Neural cell (in vitro differentiated cells): Measurements from ENCODE around the gene TXNIP.

ENCODE experiments used
- EP300 ChIP-seq: fragments of 450-650 bp; conservative IDR thresholded peaks from 2 replicates; pipeline ENCODE4 v1.6.1; 2014; ENCODE audit warnings: antibody characterized with exemption, mild to moderate bottlenecking, moderate library complexity; ENCODE audit not compliant: poor library complexity, severe bottlenecking
- EZH2 ChIP-seq: fragments of 200-600, 300-800 bp; shearing (Covaris generic), sonication (generic); IDR thresholded peaks from 2 replicates; pipeline ENCODE4 v1.6.1; 2014; ENCODE audit warnings: antibody characterized with exemption, low read length, borderline replicate concordance, mild to moderate bottlenecking; ENCODE audit not compliant: insufficient read depth, poor library complexity, severe bottlenecking
- MXI1 ChIP-seq: fragments of 450-650 bp; conservative IDR thresholded peaks from 2 replicates; pipeline ENCODE4 v1.6.1; 2014; ENCODE audit warnings: antibody characterized with exemption, mild to moderate bottlenecking; ENCODE audit not compliant: poor library complexity, severe bottlenecking
- POLR2AphosphoS5 ChIP-seq: IDR thresholded peaks from 2 replicates; pipeline ENCODE4 v1.6.1; 2012
- RAD21 ChIP-seq: fragments of 450-650 bp; conservative IDR thresholded peaks from 2 replicates; pipeline ENCODE4 v1.6.1; 2014; ENCODE audit warnings: antibody characterized with exemption, mild to moderate bottlenecking, moderate library complexity
- REST ChIP-seq: IDR thresholded peaks from 2 replicates; pipeline ENCODE4 v1.6.1; 2012; ENCODE audit warnings: borderline replicate concordance
- SMC3 ChIP-seq: fragments of 450-650 bp; conservative IDR thresholded peaks from 2 replicates; pipeline ENCODE4 v1.6.1; 2014; ENCODE audit warnings: antibody characterized with exemption, mild to moderate bottlenecking, moderate library complexity; ENCODE audit not compliant: poor library complexity
- TAF1 ChIP-seq: IDR thresholded peaks from 2 replicates; pipeline ENCODE4 v1.6.1; 2012; ENCODE audit warnings: low read depth
- TF ChIP-seq, protein P1 (sequence below): fragments of 450-650 bp; IDR thresholded peaks from 2 replicates; pipeline ENCODE4 v1.5.1; 2014; ENCODE audit warnings: antibody characterized with exemption, mild to moderate bottlenecking, moderate library complexity; ENCODE audit not compliant: poor library complexity, severe bottlenecking

DNA sequence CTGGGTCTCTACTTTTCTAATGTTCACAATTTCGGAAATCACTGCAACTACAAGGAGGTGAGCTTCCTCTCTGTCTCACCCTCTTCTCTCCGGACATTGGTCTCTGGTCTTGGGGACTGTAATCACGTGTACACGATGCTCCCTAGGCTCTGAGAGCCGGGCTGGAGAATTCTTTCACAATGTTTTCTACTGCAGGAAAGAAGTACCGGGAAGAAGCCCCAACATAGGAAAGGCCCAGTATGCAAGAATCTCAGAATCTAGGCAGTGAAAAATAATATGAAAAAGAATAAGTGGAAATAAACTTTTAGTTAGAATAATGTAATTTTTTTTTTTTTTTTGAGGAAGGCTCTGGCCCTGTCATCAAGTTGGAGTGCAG lies 38.7 kb upstream of the TXNIP start:
- TF ChIP-seq POLR2AphosphoS5, result no peak
- no peak for TF ChIP-seq EZH2
- TF ChIP-seq, protein P1, sequence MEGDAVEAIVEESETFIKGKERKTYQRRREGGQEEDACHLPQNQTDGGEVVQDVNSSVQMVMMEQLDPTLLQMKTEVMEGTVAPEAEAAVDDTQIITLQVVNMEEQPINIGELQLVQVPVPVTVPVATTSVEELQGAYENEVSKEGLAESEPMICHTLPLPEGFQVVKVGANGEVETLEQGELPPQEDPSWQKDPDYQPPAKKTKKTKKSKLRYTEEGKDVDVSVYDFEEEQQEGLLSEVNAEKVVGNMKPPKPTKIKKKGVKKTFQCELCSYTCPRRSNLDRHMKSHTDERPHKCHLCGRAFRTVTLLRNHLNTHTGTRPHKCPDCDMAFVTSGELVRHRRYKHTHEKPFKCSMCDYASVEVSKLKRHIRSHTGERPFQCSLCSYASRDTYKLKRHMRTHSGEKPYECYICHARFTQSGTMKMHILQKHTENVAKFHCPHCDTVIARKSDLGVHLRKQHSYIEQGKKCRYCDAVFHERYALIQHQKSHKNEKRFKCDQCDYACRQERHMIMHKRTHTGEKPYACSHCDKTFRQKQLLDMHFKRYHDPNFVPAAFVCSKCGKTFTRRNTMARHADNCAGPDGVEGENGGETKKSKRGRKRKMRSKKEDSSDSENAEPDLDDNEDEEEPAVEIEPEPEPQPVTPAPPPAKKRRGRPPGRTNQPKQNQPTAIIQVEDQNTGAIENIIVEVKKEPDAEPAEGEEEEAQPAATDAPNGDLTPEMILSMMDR, result no peak
- TF ChIP-seq RAD21, result no peak
- TF ChIP-seq REST, result no peak
- TF ChIP-seq SMC3, result no peak
- no peak for TF ChIP-seq EP300
- TF ChIP-seq TAF1, result no peak
- TF ChIP-seq MXI1, result no peak
